Activated CD8-positive, alpha-beta memory T cell treated with anti-CD3 and anti-CD28 coated beads for 48 hours (primary cell): ENCODE results near the gene CASR.

ENCODE experiments used
- DNase-seq, 3 experiments: peaks; one replicate each; pipeline ENCODE4 v3.0.0-alpha.2; 2020; ENCODE audit warnings: low read depth in 2 of 3, low spot score in 2 of 3

CASR gene

DNA sequence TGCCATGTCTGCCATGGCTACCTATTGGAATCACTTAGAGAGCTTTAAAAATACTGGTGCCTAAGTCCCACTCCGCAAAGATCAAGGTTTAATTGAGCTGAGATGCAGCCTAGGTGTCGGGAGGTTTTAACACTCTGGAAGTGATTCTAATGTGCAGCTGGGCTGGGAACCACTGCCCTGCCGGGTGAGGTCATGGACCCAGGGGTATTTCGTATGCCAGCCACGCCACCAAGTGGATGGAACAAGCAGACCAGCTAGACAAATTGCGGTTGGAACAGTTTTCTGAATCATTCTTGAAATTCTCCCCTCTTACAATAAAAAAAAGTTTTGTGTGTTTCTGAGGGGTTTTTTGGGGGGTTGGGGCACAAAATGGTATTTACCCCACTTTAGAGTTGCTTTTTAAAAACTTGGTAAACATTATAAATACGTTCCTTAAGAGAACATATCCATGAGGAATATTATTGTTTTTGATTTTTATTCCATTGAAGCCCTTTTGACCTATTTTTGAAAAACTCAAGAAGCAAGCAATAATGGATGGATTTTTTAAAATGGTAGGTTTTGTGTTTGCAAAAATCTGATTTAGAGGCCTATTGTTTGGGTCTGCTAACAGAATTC, 75.4 kb downstream of the CASR start:
- peak in 1 of 3 experiments; percentile 49 for DNase-seq

DNA sequence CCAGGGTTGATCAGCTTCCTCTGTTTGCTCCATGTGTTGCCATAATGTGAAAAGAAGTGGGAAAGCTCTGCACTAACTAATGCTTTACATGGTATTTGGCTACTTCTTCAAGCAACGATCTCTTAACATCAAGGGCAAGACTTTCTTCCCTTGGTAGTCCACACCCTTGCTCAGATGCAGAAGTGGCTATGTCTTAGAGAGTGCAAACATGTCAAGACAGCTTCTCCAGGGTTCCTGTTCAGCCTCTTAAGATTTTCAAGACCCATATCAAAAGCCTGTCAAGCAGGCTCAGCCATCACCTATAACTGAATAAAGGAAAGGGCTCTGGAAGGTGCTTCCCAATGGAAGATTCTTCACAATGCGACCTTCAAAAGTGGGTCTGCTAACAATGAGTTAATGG, 76.7 kb downstream of the CASR start:
- DNase-seq, result no peak

DNA sequence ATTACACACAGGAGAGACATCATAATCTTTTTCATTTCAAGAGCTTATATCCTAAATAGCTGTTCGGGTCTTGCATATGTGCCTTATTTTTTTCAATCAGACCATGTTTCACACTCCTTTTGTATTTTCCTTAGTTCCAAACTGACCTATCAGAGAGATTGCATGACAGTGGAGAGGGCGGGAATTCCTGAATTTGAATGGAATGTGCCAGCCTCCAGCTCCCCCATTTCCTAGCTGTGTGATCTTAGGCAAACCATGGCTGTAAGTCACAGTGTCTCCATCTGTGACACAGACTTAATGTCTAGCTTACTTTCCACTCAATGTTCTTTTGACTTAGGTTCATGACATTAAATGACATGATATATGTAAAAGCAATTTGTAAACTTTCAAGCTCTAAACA, 79.6 kb downstream of the CASR start:
- DNase-seq, result no peak

DNA sequence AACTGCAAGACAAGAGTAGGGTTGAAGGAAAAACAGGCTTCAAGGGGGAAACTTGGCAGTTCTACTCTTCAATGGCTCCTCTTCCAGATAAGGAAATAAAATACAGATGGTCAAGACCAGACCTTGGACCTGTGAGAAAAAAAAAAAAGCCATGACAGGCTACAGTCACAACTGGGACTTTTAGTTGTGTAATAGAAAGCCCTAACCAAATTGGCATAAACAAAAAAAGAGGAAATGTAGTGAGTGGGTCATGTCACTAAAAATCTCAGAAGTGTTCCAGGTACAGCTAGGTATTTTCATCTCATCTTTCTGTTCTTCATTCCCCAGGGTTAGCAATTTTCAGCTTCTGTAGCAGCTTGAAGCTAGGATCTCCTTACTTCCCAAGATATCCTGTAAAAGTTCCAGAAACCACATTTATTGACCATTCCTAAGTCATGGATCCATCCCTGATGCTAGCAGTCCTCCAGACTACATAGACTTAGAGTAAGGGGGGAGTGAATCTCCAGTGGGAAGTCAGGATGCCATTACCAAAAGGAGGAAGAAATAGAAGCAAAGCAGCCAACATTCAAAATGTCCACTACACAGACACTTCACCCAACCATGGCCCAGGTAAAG, 80.6 kb downstream of the CASR start:
- no peak for DNase-seq

DNA sequence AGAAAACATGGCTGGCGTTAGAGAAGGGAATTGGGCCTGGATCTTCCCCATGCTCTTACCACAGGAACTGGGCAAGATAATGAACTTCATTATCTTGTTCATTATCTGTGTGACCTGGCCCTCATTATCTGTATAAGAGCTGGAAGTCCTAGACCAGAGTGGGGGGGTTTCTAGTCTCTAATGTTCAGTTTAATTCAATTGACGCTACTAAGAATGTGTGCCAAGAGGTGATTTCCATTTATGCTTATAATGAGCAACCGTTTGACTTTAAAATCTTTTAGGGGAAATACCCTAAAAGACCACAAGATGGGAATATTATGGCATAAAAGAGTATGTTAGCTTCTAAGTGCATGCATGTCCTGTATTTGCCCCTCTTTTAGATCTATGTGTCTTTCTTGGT, 82.5 kb downstream of the CASR start:
- DNase-seq, result no peak

DNA sequence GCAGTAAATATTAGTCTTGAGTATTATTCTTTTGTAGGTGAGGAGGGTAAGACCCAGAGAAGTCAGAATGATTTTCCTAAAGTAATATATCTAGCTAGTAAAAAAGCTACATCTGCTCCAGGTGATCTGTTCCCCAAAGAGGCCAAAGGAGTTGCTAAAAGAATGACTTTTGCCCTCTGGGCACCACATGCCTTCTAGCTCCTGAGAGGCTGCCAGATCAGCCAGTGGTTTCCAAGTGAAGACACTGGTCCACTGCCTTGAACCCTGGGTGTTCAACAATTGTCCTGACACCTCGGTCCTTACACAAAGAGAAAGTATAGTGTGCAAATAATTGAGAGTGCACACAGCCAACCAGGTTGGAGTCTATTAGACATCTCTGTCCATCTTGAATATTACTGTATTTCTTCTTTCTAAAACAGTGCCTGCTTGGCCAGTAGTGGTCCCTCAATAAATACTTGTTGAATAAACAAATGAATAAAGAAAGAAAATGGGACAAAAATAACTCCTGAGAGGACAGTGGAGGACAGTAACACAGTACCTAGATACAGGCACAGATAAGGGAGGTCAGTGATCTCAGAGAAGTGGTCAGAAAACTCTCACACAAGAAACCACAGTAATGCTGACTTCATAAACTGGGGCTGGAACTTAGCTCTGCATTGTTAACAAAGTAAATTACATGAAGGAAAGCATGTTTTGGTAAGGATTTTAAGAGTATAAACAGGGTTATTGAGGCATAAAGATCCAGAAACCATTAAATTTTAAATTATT, 85.0 kb downstream of the CASR start:
- no peak for DNase-seq

DNA sequence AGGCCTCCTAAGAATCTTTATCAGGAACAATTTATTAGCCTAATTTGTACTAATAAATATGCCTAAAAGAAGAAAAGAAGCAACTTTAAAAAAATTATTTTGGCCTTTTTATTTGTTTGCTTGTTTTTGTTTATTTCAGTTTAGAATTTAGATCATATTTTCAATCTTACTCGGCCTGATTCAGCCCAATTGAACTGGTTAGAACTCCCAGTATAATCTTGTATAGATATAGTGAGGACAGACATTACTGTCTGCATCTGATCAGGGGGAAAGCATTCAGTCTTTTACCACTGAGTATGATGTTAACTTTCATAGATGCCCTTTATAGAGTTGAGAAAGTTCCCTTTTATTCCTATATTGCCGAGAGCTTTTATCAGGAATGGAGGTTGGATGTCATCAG, 85.6 kb downstream of the CASR start:
- no peak for DNase-seq

DNA sequence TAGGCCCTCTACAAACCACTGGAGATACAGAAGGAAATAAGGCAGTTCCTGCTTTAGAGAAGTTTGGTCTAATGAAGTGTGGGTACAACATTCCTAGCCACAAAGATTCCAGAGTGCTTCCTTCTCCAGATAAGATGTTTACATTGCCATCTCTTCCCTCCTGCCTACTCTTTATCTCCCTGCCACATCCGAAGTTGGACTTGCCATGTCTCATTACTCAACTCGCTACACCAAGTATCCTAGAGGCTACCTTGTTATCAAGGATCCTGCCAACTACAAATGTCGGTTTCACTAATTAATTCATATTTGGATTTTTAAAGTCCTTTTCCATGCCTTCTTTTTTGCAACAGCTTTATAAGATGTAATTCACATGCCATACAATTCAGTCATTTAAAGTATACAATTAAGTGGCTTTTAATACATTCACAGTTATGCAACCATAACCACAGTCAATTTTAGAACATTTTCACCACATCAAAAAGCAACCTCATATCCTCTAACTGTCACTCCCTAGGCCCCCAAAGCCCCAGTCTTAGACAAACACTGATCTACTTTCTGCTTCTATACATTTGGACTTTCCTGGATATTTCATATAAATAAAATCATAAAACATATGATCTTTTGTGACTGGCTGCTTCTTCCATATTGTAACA, 87.9 kb downstream of the CASR start:
- DNase-seq, result no peak

DNA sequence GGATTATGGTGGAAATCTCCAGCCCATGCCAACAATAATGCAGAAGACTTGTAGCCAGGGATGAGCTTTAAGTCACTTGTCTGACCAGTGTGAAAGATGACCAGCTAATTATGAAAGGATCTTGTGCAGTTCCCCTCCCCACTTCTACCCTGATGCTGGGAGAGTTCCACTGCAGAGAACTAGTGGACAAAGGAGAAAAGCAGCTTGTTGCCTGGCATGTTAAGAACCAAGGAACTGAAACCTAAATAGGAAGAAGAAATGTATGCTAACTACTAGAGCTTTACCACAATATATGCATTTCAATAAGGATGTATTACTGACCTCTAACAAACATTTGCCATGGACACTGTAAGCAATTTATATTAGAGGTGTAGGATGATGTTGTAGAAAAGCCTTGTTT, 89.4 kb downstream of the CASR start:
- DNase-seq, result no peak

DNA sequence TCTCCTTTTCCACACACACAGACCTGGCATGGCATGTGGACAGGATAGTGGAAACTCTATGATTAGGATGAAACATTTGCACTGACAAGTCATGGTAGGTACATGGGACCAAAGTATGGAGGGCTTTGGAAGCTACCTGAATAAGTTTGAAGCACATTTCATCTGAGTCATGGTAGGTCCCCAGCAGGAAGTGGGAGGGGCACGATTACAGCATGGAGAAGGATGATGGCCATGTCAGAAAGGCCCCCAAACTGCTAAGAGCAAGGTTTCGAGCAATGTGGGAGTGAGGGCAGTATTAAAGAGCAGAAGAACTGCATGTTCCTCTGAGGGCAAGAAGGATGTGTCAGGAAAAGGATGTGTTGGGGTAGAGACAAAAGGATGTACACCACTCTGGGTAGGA, 90.0 kb downstream of the CASR start:
- no peak for DNase-seq

DNA sequence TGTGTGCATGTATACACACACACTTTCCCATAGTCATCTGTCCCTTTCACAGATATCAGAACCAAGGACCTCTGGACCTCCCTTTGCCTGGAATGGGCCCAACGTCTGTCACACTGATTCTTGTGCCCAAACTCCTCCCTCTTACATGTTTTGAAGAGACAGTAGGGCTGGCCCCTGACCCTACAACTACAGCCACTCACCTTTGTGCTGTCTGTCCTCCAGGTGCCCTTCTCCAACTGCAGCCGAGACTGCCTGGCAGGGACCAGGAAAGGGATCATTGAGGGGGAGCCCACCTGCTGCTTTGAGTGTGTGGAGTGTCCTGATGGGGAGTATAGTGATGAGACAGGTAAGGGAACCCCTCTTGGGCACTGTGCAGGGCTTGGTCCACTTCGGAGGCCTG, 98.4 kb downstream of the CASR start:
- no peak for DNase-seq

DNA sequence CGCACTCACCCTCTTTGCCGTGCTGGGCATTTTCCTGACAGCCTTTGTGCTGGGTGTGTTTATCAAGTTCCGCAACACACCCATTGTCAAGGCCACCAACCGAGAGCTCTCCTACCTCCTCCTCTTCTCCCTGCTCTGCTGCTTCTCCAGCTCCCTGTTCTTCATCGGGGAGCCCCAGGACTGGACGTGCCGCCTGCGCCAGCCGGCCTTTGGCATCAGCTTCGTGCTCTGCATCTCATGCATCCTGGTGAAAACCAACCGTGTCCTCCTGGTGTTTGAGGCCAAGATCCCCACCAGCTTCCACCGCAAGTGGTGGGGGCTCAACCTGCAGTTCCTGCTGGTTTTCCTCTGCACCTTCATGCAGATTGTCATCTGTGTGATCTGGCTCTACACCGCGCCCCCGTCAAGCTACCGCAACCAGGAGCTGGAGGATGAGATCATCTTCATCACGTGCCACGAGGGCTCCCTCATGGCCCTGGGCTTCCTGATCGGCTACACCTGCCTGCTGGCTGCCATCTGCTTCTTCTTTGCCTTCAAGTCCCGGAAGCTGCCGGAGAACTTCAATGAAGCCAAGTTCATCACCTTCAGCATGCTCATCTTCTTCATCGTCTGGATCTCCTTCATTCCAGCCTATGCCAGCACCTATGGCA, 100.5 kb downstream of the CASR start:
- DNase-seq, result no peak

DNA sequence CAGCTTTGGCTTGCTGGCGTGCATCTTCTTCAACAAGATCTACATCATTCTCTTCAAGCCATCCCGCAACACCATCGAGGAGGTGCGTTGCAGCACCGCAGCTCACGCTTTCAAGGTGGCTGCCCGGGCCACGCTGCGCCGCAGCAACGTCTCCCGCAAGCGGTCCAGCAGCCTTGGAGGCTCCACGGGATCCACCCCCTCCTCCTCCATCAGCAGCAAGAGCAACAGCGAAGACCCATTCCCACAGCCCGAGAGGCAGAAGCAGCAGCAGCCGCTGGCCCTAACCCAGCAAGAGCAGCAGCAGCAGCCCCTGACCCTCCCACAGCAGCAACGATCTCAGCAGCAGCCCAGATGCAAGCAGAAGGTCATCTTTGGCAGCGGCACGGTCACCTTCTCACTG, 101.0 kb downstream of the CASR start:
- DNase-seq, result no peak

DNA sequence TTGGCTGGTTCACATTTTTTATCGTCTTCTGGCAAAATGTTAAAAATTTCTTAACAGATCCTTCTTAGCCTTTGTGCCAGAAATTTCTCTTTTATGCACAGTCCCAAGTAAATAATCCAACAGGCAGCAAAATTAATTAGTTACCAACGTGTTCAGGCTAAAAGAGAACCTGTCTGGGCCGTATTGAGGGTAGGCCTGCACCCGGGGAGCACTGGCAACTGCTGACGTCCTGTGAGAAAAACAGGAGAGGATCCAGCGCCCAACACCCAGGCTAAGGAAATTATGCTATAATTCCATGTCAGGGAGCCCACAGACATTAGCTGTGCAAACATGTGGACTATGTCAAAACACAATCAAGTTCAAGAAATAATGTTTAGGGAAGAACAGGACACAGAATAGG, 110.9 kb downstream of the CASR start:
- DNase-seq, result no peak

DNA sequence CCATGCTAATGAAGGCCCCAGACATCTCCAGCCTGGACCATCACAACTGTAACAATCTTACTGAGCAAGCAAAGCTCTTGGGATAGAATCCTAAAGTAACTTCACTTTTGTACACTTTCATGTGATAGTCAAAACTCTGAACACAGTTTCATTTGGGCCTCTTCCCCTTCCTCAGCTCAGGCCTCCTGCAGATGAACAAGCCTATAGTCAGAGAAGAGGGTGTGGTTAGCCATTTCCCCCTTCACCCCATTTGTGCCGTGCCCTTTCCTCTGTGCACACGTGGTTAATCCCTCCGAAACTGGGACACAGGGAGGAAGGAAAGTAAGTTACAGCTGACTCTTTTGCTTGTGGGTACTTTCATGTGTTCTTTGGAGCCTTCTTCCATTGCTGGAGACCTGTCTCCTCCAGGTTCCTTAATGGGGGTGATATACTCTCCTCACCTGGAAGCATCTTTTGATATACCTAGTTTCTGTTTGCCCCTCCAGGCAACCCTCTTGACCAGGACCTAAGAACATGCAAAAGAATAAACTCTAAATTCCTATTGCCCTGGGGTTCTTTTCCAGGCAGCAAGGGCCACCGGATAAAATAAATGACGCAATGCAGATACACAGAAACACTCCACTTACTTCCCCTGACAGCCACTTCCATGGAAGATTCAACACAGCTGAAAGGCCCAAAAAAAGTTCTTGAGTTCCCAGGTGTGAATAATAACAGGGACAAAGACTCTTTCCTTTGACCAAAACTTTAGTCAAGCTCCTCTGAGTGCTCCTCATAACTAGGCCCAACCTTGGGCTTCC, 112.0 kb downstream of the CASR start:
- no peak for DNase-seq

DNA sequence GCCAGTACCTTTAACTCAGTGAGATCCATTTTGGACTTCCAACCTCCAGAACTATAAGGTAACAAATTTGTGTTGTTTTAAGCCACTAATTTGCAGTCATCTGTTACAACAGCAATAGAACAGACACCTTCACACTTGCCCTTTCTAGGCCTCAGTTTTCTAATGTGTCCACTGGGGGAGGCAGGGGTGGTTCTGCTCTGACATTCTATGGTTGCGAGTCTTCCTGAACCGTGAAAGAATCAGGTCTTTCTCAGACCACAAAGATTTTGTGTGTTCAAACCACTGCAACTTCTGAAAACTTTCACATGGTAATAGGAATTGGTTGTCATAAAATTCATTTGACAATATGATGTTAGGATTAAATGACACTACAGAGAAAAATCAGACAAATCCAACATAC, 114.8 kb downstream of the CASR start:
- DNase-seq, result no peak

DNA sequence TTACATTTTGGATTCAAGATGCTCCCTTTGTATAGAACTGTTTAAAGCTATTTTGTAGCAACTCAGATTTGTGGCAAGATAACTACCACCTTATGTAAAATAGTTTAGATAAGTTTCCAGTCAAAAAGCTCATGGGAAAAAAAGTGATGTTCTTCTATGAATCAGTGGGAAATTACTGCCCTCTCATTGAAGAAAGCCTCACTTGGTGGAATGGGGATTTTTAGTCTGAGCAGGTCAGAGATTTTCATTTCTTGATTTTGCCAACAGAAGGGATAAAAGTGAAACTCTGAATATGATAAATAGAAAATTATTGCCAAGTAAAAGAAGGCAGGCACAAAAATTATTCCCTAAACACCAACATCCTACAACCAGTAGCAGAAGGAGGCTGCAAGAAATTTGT, 115.7 kb downstream of the CASR start:
- DNase-seq, result no peak

DNA sequence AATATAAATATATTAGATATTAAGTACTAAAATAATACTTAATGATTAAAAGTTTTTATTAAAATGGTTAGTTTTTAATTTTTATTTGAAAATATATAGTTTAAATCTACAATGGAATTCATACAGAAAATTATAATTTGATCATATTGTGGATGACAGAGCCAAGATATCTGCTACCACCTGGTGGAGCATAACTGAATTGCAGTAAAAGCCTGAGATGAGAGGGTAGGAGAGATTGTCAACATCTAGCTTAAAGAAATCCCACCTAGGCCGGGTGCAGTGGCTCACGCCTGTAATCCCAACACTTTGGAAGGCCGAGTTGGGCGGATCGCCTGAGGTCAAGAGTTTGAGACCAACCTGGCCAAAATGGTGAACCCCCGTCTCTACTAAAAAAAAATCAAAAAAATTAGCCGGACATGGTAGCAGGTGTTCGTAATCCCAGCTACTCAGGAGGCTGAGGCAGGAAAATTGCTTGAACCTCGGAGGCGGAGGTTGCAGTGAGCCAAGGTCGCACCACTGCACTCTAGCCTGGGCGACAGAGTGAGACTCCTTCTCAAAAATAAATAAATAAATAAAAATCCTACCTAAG, 116.5 kb downstream of the CASR start:
- DNase-seq, result no peak

DNA sequence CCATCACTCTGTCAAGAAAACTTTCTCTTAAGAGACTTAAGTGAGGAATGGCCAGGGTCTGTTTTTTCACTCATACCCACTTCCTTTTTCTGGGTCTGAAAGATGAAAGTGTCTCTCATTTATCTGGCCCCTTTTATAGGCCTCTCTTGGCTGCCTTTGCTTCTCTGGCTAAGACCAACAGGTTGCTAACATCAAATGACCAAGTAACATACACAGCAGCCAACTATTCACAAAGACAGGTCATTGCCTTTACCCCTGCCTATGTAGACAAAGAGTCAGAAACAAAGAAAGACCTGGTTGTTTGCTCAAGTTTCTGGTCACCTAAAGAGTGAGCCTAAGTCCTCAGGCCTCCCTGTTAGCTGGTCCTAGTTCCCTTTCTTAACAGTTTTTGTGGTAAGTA, 117.6 kb downstream of the CASR start:
- no peak for DNase-seq

DNA sequence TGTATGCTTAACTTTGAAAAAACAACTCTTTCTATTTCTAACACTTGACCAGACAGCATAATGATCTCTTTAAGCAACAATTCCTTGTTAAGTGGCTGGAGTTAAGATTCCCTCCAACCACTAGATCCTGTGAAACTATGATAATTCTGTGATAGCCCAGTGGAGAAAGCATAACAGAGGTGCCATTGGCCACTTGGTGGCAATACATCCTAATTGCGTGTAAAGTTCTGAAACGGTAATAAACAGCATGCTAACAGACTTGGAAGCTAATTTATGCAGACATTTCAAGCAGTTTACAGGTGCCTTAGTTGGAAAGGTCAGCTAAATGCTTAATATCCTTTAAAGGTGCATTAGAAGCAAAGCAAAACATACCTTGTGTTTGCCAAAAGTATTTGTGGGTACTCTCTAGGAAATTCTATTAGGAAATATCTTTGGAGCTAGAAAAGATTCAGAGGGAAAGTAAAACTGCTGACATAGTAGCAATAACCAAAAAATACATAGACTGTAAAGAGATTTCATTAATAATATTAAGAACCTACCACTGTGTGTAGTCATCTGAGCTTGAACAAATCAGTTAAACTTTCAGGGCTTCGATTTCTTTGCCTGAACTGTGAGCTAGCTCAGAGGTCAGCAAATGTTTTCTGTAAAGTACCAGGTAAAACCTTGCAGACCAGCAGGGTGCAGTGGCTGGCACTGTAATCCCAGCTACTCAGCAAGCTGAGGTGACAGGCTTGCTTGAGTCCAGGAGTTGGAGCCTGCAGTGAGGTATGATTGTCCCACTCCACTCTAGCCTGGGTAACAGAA, 122.6 kb downstream of the CASR start:
- DNase-seq, result no peak
